ENCODE measurements around the gene DELE1.
"Not testable (repeated sequence)": the region's sequence is repeated elsewhere in the genome, so short reads cannot be mapped to it uniquely, and the experiment has no call there.

DELE1 gene

DNA sequence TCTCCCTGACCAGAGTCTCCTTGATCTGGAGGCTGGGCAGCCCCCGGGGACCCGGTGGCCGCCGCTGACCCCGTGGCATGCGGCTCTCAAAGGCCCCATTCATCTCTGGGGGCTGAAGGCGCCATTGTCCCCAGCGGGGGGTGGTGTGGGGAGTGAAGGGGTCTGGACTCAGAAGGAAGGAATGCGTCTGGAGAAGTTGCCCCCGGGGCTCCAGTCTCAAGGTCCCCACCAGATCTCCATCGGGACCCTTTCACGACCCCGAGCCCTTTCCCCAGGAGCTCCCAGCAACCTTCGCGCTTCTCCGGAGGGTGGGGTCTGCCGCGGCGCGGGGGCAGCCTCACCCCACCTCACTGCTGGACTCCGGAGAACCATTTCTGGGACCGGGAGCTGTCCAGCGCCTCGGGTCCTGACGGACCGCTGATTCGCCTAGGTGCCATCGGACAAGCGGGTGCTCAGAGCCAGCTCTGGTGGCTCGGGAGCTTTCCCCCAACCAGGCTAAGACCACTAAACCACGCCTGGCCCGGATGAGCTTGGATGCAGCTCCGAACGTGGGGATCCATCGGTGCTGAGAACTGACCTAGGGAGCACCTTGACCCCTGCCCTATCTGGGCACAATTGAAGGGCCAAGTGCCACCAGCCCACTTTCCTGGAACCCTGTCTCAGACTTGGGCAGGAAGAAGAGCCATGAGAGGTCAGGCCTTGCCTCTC, 40.3 kb upstream of the DELE1 start:
- DNase-seq, result peak in 27 of 56 donors; percentile 25 to 71 (median 43)

DNA sequence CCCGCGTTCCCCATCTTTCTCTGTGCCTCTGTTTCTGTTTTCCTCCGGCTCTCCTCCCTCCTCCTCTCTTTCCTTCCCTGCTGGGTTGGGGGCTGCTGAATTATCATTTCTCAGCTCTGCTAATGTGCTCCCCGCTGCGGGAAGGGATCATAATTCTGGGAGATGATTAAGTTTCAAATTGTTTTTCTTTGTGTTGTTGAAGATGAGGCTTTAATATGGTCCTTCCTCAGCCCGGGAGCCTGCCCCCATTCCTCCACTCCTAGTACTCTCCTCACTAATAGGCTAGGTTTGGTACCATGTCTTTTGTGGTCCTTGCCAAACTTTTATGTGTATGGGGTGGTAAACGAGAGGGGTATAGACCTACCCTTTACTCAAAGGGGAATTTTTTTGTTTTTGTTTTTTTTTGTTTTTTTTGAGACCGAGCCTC, 39.8 kb upstream of the DELE1 start:
- DNase-seq, result no peak

DNA sequence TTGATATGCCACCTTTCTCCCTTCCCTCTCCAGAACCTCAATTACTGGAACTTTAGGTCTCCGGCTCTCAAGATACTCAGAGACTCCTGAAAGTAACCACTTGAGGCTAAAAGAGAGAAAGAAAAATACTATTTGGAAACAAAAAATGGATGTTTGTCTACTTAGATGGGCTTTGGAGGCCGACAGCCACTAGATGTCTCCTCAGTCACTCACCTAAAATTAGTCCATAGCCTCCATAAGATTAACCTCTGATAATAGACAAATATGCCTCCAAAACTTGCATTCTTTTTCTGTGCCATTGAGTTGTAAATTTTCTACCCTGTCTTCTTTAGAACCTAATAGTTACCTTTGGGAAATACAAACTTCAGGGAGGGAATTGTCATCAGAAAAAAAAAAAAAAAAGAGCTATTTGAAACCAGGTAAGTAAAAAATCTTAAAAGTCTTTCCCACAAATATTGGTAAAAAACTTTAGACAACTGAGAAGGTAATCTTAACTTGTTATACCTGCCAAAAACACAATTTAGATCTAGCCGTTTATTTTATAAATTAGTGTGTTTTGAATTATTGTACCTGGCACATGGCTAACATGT, 34.3 kb upstream of the DELE1 start:
- no peak for DNase-seq

DNA sequence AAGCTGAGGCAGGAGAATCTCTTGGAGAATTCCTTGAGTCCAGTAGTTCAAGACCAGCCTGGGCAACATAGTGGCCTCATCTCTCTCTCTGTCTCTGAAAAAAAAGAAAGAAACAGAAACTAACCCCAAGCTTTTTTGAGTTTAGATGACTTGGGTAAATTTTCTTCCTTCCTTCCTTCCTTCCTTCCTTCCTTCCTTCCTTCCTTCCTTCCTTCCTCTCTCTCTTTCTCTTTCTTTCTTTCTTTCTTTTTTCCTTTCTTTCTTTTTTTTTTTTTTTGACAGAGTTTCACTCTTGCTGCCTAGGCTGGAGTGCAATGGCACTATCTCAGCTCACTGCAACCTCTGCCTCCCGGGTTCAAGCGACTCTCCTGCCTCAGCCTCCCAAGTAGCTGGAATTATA, 33.2 kb upstream of the DELE1 start:
- DNase-seq, result not testable (repeated sequence)

DNA sequence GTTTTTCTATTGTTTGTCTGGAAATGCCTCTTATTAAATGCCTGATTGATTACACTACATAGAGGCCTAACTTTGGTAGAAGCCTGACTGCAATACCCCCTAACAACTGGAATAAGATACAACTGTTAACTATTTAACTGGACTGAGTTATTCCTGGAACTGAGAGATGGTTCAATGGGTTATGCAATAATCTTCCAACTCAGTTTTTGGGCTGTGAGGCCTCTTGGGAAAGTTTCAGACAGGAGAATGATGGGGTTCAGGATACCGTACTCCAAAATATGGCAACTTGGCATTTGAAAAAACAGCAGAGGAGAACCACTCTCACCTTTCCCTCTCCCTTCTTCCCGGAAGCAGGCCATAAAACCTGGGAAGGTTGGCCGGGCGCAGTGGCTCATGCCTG, 26.2 kb upstream of the DELE1 start:
- no peak for DNase-seq

DNA sequence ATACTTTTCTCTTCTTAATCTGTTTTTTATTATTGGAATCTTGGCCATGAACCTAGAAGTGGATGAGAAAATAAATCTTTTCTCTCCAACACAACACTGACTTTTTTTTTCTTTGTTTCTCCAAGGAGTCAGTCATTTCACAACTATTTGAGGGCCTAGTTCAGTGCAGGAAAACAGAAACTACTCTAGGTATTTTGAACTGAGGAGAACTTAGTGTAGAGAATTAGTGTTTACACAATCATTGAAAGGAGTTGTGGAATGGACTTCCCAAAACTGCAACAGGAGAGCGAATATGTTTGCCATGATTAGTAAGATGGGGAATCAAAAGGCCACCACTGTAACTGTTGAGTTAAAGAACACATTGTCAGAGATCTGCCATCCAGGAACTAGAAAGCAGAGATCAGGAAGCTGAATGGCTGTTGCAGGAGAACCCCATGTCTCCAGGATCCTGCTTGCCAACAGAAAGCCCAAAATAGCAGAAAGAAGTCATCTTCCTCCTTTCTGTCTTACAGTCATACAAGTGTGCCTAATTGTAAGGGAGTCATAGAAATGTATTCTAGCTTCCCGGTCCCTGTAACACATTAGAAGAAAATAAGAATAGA, 25.1 kb upstream of the DELE1 start:
- DNase-seq, result no peak

DNA sequence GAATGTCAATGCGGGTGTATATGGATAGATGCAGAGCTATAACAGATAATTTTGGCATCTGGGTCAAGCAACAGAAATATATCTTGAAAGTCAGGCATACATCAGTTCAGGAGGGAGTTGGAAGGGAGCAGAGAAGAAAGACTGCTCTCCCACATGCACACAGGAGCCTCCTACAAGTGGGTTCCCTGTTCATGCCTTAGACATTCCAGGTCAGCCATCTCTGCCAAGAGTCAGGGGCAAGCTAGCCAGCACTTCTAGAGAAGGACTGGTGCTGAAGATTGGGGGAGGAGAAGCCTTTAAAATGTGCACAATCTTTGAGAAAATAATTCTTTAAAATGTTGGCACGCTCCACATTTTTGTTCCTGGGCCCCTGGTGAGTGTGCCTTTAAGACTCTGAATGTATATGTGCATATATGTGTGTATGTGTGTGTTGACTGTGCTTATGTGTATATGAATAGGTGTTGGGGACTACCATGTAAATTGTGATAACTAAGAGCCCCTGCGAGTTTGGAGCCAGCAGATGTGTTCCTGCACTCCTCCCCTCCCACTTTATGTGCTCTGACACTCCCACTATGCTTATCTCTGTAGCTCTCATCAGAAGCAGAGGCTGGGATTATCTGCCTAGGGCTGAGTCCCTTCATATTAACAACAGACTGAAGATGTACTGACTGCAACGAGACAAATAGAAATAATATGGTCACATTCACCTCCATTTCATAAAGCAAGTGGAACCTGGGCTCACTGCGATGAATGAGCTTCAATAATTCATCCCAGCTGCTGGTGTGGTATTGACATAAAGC, 21.5 kb upstream of the DELE1 start:
- no peak for DNase-seq

DNA sequence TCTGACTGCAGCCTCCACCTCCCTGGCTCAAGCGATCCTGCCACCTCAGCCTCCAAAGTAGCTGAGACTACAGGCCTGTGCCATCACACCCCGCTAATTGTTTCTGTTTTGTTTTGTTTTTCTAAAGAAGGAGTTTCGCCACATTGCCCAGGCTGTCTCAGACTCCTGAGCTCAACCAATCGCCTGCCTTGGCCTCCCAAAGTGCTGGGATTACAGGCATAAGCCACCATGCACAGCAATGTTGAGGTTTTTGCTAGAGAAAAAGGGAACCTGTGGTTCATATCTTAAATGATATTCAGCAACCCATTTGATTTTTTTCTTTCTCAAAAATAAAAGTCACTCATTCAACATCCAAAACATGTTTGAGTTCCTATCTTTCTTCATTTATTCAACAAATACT, 20.4 kb upstream of the DELE1 start:
- no peak for DNase-seq

DNA sequence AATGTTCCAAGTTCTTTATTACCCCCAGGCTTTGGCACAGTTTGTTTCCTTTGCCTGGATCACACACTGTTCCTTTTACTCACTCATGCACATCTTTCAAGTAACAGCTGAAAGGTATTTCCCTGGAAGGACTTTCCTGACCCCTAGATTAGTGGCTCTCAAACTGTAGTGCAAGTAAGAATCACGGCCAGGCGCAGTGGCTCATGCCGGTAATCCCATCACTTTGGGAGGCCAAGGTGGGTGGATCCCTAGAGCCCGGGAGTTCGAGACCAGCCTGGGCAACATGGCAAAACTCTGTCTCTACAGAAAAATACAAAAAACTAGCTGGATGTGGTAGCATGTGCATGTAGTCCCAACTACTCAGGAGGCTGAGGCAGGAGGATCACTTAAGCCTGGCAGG, 19.1 kb upstream of the DELE1 start:
- no peak for DNase-seq

DNA sequence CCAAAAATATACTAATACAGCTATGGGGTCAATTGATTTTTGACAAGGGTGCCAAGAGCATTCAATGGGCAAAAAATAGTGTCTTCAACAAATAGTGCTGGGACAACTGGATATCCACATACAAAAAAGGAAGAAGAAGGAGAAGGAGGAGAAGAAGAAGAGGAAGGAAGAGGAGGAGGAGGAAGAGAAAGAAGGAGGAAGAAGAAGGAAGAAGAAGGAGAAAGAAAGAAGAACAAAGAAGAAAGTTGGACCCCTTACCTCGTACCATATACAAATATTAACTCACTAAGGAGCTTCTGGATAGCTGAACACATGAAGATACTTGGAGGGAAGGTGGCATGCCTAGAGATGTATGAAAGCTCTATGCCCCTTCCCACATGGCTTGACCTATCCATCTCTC, 17.2 kb upstream of the DELE1 start:
- DNase-seq, result no peak

DNA sequence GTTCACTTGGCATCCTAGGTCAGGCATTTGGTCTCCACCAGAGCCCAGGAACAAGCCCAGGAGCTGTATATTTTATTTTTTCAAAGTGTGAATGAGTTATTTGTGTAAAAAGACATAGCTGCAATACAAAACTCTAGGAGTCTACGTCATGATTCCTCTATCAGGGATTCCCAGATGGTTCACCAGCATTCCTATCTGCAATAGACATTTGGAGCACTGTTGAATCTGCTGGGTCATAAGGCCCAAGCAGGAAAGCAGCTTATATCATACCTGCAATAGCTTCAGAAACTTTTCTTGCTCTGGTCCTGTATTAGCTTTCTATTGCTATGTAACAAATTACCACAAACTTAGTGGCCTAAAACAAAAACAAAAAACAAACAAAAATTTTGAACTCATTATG, 16.7 kb upstream of the DELE1 start:
- no peak for DNase-seq

DNA sequence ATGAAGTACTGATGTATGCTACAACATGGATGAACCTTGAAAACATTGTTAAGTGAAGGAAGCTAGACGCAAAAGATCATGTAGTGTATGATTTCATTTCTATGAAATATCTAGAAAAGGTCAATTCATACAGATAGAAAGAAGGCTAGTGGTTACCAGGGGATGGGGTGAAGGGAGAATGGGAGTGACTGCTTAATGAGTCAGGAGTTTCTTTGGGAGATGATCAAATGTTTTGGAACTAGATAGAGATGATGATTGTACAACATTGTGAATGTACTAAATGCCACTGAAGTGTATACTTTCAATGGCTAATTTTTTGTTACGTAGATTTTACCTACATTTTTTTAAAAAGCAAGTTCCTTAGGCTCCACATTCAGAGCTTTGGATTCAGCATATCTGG, 14.9 kb upstream of the DELE1 start:
- DNase-seq, result no peak

DNA sequence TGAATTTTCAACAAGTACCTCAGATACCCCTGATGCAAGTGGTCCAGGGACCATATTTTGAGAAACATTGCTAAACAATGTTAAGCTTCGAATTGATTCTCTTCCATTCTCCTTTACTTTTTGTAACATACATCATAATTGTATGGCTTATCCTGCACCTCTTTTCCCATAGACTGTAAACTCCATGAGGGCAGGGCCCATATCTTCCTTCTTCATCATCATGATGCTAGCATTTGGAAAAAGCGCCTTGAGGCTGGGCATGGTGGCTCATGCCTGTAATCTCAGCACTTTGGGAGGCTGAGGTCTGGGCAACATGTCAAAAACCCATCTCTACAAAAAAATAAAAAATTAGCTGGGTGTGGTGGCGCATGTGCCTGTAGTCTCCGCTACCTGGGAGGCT, 14.5 kb upstream of the DELE1 start:
- DNase-seq, result no peak

DNA sequence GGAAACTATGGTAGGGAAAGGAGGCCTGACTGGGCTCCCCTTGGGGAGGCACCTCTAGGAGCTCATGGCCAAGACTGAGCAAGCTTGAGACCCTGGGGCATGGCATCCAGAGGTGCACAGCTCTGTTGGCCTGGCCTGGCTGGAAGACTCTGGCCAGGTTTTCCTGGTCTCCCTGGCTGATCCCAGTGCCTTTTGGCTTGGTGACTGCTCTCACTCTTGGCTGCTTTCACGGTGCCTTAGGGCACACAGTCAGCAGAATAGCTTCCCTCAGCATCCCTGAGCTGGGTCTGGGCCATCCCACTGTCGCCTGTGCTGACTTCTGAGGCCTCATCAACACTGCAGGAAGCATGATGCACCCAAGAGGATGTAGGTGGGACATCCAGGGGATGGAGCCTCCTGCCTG, 13.4 kb upstream of the DELE1 start:
- DNase-seq, result no peak

DNA sequence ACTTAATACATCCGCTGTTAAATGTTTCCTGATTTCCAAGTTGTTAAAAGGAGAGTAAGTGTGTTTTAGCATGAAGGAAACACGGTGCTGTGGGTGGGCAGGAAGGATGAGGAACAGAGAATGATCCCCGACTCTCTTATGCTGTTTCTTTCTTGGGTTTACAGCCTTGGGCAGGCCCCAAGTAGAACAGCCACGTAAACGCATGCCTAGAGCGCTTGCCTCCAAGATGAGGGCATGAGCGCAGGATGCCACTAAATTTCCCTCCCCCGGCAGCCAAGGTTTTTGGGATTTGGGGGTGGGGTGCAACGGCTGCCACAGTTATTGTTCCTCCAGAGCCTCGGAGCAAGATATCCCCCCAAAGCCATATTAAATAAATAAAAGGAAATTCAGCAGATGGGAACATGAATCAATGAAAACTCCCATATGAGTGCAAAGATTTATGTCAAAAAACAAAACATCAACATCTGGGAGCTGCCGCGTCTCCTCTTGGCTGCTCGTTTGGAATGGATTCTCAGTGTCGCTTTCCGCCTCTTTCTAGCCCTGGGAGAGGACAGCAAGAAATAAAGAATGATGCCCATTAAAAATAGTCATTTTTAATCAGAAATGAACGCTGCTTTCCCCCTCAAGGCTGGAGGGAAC, 10.0 kb upstream of the DELE1 start:
- peak in 8 of 56 donors; percentile 5 to 35 (median 24) for DNase-seq

DNA sequence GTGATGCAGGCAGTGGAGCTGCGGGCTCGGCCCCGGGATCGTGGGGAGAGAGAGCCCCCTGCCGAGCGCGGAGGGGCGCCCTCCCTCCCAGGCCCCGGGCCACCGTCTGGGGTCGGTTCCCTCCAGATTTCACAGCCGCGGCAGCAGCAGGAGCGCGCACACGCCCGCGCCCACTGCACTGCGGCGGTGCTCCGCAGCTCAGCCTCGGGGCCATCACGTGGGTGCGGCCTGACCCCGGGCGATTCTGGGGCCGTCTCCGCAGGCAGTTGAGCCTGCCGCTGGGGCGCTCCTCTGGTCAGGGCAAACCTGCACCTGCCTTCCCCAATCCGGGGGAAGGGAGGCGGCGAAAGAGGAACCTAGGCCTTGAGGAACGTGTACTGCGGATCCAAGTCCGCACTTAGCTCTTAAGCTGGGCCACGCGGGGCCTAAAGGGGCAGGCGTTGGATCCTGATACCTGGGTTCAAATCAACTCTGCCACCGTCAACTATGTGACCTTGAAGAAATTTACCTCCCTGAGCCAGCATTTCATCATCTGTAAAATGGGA, 9.4 kb upstream of the DELE1 start:
- peak in 46 of 56 donors; percentile 10 to 74 (median 37) for DNase-seq

DNA sequence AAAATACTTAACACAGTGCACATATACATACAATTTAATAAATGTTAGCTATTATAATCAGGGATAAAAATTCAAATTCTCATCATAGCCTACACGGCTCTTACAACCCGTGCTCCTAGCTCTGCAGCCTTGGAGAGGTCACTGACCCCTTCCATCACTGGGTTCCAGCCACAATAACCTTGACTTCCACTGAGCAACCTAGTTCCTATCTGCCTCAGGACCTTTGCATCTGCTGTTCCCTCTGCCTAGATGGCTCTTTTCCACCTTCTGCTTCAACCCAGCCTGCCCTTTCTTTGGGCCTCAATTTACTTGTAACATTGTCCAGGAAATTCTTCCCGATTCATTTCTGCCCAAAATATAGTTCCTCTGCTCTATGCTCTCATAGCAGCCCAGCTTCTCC, 8.9 kb upstream of the DELE1 start:
- no peak for DNase-seq

DNA sequence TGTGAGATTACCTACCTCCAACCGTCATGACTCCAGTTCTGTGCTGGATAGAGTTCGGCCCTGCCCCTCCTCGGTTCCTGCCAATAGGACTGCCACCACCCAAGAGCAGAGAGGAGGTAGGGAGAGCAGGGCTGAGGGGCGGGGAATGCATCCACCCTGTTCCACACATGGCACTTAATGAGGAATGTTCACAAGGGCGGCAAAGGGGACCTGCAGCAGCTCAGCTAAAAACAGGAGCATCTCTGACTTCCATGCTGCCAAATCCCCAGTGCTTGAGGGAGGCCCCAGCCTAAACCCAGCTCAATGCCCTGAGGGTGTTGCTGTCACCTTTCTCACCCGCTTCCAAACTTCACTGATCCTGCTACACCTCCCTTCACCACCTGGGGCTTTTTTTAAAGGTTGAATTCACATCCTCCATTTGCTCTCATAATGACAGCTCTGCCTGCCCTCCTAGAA, 7.8 kb upstream of the DELE1 start:
- no peak for DNase-seq

DNA sequence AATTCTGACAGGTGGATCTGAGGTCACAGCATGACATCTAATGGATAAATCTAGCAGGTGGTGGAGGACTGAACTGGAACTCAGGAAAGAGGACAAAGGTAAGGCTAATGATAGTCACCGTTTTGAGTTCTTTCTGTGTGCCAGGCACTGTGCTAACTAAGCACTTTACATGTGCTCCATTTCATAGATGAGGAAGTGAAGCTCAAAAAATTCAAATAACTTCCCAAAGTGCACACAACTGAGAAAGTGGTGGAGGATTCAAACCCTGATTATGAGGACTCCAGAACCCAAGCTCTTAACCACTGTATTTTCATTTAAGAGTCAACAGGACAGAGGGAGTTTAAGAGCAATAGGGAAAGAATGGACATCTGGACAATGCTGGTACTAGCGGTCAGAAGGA, 7.1 kb upstream of the DELE1 start:
- DNase-seq, result no peak

DNA sequence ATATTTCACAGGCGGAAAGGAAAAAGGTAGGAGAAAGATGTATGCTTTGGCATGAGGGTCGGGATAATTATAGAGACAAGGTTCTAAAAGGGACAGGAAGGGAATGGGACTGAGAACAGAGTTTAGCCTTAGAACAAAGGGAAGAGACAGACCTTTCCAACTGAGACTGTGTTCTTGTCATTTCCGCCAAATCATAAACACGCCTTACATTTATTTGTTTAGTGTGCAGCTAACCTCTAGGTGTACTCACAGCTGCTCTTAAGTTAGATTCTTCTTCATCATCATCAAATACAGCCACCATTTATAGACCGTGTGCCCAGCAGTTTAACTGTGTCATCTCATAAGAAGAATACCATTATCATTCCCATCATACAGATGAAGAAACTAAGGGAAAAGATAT, 5.9 kb upstream of the DELE1 start:
- no peak for DNase-seq

All from amygdala (tissue), 56 donors.